Suprapubic skin (tissue), 4 donors: ENCODE data around the gene AQP9.

Experiments used
- CTCF ChIP-seq, 2 donors: fragments of 200-600 bp in 1 of 2; fragments of 450-650 bp in 1 of 2; sonication (generic) in 1 of 2; IDR thresholded peaks; one replicate each; pipeline ENCODE4 v1.5.1; 2016 to 2019; ENCODE audit warnings: antibody characterized with exemption in 2 of 2, mild to moderate bottlenecking in 1 of 2, moderate library complexity in 1 of 2
- EP300 ChIP-seq: sonication (generic); formaldehyde crosslinking; IDR thresholded peaks from one replicate; pipeline ENCODE4 v1.6.1; 2017; ENCODE audit warnings: antibody characterized with exemption
- POLR2A ChIP-seq, 2 donors: fragments of 450-650 bp; IDR thresholded peaks; one replicate each; pipeline ENCODE4 v1.6.1; 2017; ENCODE audit warnings: antibody characterized with exemption in 2 of 2, mild to moderate bottlenecking in 2 of 2, moderate library complexity in 2 of 2
- POLR2AphosphoS5 ChIP-seq, 3 donors: sonication (generic); formaldehyde crosslinking; IDR thresholded peaks; one replicate each; pipeline ENCODE4 v1.6.1; 2017; ENCODE audit warnings: antibody characterized with exemption in 3 of 3

DNA sequence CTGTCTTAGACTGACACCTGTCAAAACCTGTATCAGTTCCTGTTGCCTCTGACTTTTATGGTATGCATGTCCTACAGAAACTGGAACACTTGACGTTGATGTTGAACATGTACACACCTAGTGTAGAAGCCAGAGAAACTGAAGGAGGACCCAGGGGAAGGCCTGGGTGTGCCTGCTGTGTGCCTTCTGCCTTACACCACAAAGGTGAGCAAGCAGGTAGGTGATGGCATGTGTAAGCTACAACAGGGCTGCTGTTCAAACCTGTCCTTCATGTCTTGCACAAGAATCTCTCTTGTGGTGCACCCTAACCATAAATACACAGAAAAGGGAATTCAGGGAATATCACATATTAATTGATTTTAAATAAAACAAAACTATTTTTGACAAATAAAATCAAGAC lies 13.6 kb upstream of the AQP9 start:
- TF ChIP-seq CTCF (IDR thresholded peaks at IDR 0.05) (no peak), EP300 (no peak), POLR2AphosphoS5 (IDR thresholded peaks at IDR 0.05) (no peak), POLR2A (IDR thresholded peaks at IDR 0.05) (no peak)
